GM21390 (cell line): ENCODE results near the gene WDFY2.
"Not testable (repeated sequence)": the region's sequence is repeated elsewhere in the genome, so short reads cannot be mapped to it uniquely, and the experiment has no call there.

ENCODE experiments used
- ATAC-seq: cut with Tn5 transposase; IDR thresholded peaks from one replicate; pipeline ENCODE4 v1.9.1; 2021; ENCODE audit not compliant: unreplicated experiment

The WDFY2 gene

GRCh38 chr13:51663973-51664957 lies 80.0 kb downstream of the WDFY2 start:
- ATAC-seq, result no peak

GRCh38 chr13:51665456-51665855 lies 81.2 kb downstream of the WDFY2 start:
- no peak for ATAC-seq

DNA sequence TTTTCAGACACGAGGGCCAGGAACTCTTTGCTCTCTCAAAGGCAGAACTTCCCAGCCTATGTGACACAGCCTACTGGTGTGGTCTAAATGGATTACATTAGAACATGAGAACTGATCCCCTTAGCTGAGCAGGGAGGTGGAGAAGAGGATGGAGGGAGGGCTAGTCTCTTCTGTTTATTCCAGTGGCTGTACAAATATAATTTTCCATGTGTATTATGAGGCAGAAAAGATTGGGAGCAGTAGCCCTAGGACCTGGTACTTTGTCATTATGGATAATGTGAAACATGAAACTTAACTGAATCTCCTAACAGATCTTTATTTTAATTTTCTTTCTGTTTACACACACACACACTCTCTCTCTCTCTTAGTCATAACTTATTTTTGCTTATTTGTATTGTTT lies 82.1 kb downstream of the WDFY2 start:
- ATAC-seq, result no peak

- no peak for ATAC-seq
Observed at GRCh38 chr13:51666839-51667238, 82.6 kb downstream of the WDFY2 start.

DNA sequence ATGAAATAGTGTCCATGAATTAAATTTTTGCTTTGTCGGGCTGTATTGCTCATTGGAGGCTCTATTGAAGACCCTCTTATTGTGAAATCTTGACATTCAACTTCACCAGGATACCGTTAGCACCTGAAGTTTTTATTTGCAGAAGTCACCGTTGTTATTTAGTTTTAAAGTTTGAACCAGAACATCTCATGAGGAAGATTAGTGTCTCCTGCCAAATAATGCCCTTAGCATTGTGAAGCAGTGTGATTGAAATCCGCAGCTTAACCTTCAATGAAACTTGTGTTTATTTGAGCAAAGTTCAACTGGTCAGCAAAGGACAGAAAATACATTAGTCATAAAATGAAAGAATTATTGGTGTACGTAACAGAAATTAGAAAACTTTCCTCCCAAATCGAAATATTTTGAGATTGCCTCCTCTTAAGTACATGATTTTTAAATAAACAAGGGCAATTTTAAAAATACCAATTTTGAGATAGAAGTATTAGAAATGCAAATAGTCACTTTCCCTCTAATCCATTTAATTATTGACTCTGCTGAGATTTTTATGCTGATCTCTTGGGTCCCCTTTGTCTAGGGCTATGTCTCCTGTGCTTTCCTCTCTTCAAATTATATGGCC lies 84.4 kb downstream of the WDFY2 start:
- ATAC-seq, result no peak

DNA sequence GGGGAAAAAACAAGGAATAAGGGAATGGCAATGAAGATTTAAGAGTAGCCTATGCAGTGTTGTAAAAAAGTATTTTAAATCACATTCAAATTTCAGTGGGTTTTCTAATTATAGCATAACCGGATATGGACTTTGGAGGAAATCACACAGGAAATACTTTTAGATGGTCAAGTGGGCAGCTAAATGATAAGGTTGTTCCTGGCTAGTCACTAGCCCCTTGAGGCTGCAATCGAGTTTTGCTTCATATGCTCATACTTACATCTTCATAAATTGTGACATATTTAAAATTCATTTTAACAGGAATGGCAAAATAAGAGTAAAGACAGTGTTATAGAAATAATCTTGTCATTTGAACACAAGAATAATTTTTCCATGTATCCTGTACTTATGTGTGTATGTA lies 88.9 kb downstream of the WDFY2 start:
- no peak for ATAC-seq

- no peak for ATAC-seq
Observed at GRCh38 chr13:51674276-51674675, 90.0 kb downstream of the WDFY2 start.

- ATAC-seq, result no peak
Observed at GRCh38 chr13:51675385-51675784, 91.1 kb downstream of the WDFY2 start.

- no peak for ATAC-seq
Observed at GRCh38 chr13:51675877-51676276, 91.6 kb downstream of the WDFY2 start.

- ATAC-seq, result no peak
Observed at GRCh38 chr13:51676739-51677138, 92.5 kb downstream of the WDFY2 start.

DNA sequence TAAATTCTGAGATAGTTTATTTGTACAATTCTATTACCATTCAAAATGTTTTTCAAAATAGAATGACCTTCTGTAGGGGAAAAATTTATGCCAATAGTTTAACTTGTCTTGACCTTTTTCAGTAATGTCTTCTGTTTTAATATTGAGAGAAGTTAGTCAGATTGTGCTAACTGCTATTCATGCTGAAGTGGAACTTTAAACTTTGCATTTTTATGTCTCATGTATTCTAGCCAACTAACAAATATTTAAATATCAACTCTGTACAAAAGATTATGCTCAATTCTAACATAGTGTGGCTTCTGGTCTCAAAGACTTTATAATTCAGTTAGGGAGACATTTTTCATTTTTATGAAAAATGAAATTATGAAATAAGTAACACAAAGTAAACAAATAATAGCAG lies 94.2 kb downstream of the WDFY2 start:
- ATAC-seq, result no peak

GRCh38 chr13:51679616-51680015 lies 95.4 kb downstream of the WDFY2 start:
- no peak for ATAC-seq

DNA sequence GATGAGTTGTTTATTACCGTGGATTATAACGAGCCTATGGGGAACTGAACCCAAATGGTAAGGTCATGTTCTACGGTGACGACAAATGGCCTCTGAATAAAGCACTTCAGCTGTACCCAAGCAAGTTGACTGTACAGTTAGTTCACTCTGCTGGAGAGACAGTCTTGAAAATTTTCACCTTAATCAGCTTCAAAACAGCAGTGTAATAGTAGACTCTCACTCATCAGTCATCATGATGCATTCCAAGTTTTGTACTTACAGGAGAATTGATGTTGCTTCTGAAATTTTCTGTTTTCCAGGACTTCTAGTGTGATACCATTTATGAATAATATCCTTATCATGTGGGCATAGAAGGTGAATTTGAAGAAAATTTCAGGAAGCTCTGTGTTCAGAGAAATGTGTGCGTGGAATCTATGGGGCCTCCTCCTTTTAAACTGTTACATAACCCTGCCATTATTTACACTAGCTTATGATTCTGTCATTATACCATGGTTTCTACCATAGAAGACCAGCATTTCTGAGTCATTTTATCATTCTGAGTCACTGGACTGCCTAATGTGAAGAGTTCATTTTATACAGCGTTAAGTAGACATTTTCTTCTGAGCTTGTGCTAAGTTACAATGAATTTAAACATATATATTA lies 96.9 kb downstream of the WDFY2 start:
- no peak for ATAC-seq

DNA sequence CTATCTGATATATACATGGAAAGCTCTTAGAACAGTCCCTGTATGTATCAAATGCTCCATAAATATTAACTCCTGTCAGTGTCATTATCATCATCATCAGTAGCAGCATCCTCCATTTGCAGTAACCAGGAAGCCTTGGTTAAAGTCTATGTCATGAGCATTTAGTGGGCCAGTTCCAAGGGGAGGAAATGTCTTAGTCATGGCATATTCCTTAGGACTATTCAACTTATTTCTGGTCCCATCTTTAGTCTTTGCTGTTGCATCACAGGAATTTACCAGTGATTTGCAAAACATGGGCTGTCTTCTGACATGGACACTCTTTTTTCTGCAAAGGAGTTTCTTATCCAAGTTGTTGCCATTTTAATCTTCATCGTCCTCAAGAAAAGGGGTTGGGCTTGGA lies 98.4 kb downstream of the WDFY2 start:
- no peak for ATAC-seq

DNA sequence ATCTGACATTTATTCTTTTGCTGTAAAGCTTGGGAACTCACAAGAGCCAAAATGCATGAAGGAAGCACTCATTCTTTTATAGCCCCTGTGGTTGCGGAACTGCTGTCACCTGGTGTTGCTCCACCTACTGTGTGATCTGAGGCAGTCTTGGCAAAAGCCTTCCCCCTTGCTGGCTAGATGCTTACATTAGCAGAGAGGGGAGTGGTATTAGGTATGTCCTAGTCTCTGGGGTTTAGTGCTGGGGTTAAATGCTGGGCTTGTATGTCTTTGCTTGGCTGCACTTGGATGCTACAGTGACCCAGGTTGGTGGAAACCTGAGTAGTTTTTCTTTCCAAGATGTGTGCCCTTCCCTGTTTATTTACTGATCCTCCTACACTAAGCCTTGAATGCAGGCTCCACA lies 99.3 kb downstream of the WDFY2 start:
- ATAC-seq, result no peak

DNA sequence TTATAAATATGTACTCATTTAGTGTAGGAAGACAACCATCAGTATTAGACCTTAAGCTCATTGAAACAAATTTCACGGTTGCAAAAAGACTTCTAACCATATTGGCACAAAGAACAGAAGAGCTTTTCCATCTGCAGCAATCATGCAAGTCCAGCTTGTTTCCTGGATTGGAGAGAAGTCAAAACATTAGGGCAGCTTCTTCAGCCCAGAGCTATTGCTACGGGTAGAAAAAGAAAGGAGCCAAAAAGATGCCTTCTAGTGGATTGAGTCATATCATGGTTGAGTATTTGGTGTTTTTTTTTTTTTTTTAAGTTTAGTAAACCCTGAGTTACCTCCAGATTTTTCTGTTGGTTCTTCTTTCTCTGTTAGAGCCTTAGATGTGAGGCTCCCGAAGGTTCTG lies 99.8 kb downstream of the WDFY2 start:
- ATAC-seq, result no peak

GRCh38 chr13:51687947-51688714 lies 103.9 kb downstream of the WDFY2 start:
- no peak for ATAC-seq

DNA sequence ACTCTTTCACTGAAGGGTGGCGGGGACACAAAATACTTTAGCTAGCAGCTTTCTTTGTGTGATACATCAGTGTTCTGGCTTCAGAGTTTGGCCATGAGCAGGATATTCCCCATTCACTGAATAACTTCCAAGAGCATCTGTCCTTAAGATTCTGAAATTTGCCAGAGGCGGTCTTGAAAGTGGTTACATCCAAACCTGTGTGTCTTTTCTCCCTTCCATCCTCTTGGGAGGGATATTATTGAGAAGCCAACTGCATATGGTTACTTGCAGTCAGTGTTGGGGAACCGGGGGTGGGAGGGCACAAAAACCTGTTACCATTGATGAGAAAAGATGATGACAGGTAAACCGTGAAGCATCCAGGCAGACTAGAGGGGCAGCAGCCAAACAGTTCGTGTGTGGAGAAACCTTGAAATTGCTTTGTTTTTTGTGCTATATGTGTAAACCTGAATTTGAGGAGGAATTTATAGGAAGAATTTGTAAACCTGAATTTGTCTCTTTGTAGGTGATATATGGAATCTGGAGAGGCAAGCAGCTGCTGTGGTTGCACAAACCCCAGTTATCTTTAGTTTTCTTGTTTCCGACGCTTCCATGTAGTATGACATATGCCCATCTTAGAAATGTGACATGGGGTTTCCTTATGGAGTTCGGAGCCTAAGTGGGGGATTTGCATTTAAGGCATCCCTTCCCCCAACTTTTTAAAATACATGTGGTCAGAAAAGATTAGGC lies 104.8 kb downstream of the WDFY2 start:
- ATAC-seq, result no peak

GRCh38 chr13:51689663-51689996 lies 105.4 kb downstream of the WDFY2 start:
- no peak for ATAC-seq

DNA sequence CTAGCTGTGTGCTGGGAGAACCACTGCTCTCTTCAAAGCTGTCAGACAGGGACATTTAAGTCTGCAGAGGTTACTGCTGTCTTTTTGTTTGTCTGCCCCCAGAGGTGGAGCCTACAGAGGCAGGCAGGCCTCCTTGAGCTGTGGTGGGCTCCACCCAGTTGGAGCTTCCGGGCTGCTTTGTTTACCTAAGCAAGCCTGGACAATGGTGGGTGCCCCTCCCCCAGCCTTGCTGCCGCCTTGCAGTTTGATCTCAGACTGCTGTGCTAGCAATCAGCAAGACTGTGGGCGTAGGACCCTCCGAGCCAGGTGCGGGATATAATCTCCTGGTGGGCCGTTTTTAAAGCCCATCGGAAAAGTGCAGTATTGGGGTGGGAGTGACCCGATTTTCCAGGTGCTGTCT lies 111.4 kb downstream of the WDFY2 start:
- ATAC-seq, result not testable (repeated sequence)

- no peak for ATAC-seq
Observed at GRCh38 chr13:51697181-51697580, 112.9 kb downstream of the WDFY2 start.
